Gastrocnemius medialis (tissue), 4 donors: Measurements from ENCODE around the gene SLC5A10.

ENCODE experiments used
- POLR2A ChIP-seq, 2 donors: fragments of 450-650 bp; IDR thresholded peaks; one replicate each; pipeline ENCODE4 v1.6.1; 2017; ENCODE audit warnings: antibody characterized with exemption in 2 of 2, mild to moderate bottlenecking in 2 of 2, moderate library complexity in 2 of 2
- TF ChIP-seq, protein P1 (sequence below), 5 experiments: fragments of 450-650 bp in 3 of 5; fragments of 200-600 bp in 2 of 5; sonication (generic) in 2 of 5; IDR thresholded peaks in 4 of 5; conservative IDR thresholded peaks in 1 of 5; 1 replicate in 4 of 5; 2 replicates in 1 of 5; pipeline ENCODE4 v1.5.1; 2016 to 2019; ENCODE audit warnings: antibody characterized with exemption in 5 of 5, mild to moderate bottlenecking in 3 of 5, moderate library complexity in 3 of 5

DNA sequence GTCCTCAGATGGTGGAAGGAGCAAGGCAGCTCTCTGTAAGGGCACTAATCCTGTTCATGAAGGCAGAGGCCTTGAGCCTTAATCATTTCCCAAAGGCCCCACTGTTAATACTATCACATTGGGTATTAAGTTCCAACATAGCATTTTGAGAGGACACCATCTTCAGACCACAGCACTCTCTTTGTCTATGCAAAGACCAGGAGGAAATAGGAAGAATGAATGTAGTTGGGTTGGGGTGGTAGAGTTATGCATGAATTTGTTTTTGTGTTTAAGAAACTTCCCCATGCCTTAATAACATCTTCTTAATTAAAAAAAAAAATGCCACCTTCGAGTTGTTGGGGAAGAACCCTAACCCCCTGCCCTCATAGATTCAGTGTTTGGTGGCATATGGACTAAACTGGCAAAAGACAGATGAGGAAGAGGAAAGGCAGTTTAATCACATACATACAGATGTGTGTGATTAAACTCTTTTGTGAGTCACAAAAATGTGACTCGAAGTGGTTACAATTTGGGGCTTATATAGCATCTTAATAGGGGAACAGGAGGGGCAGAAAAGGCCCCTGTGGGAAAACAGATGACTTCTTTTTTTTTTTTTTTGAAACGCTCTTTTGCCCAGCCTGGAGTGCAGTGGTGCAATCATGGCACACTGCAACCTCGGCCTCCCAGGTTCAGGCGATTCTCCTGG is 35.0 kb upstream of the SLC5A10 start:
- TF ChIP-seq, protein P1, sequence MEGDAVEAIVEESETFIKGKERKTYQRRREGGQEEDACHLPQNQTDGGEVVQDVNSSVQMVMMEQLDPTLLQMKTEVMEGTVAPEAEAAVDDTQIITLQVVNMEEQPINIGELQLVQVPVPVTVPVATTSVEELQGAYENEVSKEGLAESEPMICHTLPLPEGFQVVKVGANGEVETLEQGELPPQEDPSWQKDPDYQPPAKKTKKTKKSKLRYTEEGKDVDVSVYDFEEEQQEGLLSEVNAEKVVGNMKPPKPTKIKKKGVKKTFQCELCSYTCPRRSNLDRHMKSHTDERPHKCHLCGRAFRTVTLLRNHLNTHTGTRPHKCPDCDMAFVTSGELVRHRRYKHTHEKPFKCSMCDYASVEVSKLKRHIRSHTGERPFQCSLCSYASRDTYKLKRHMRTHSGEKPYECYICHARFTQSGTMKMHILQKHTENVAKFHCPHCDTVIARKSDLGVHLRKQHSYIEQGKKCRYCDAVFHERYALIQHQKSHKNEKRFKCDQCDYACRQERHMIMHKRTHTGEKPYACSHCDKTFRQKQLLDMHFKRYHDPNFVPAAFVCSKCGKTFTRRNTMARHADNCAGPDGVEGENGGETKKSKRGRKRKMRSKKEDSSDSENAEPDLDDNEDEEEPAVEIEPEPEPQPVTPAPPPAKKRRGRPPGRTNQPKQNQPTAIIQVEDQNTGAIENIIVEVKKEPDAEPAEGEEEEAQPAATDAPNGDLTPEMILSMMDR (IDR thresholded peaks at IDR 0.05 in 4 of 5, conservative IDR thresholded peaks at IDR 0.05 in 1 of 5), result no peak
- TF ChIP-seq POLR2A (IDR thresholded peaks at IDR 0.05), result no peak
